Measurements from ENCODE around the gene DNAJC7. TPM values are rescaled to one million over a fixed set of nuclear protein-coding genes. Genes with fewer than 3 reads are reported as not detected.

The DNAJC7 gene
- total and polyA plus RNA-seq, 9 of the 15 experiments (the other 6 are each of a cell fraction or from before 2014, with no cell fraction given), result 85.8 to 262 (median 157) TPM

- TF ChIP-seq GTF2F1 (IDR thresholded peaks at IDR 0.05; ENCODE audit: low read depth, low read length), result no peak; the same call in 1 of the 2 replicates
- TF ChIP-seq OTX1 (CRISPR knock-in tag; IDR thresholded peaks at IDR 0.05), result no peak
- TF ChIP-seq, protein P1, sequence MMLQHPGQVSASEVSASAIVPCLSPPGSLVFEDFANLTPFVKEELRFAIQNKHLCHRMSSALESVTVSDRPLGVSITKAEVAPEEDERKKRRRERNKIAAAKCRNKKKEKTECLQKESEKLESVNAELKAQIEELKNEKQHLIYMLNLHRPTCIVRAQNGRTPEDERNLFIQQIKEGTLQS (IDR thresholded peaks at IDR 0.05), result peak; percentile 74
- TF ChIP-seq, protein P1 (CRISPR knock-in tag; conservative IDR thresholded peaks at IDR 0.05), result 0 out of 2 replicates have a peak, but pooled peaks have one; percentile 56
- TF ChIP-seq, protein P2, sequence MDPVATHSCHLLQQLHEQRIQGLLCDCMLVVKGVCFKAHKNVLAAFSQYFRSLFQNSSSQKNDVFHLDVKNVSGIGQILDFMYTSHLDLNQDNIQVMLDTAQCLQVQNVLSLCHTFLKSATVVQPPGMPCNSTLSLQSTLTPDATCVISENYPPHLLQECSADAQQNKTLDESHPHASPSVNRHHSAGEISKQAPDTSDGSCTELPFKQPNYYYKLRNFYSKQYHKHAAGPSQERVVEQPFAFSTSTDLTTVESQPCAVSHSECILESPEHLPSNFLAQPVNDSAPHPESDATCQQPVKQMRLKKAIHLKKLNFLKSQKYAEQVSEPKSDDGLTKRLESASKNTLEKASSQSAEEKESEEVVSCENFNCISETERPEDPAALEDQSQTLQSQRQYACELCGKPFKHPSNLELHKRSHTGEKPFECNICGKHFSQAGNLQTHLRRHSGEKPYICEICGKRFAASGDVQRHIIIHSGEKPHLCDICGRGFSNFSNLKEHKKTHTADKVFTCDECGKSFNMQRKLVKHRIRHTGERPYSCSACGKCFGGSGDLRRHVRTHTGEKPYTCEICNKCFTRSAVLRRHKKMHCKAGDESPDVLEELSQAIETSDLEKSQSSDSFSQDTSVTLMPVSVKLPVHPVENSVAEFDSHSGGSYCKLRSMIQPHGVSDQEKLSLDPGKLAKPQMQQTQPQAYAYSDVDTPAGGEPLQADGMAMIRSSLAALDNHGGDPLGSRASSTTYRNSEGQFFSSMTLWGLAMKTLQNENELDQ (CRISPR knock-in tag; IDR thresholded peaks at IDR 0.05; ENCODE audit: borderline replicate concordance), result no peak
- TF ChIP-seq TEAD1 (CRISPR knock-in tag; IDR thresholded peaks at IDR 0.05), result no peak
- no peak for TF ChIP-seq HDGF (IDR thresholded peaks at IDR 0.05)
- TF ChIP-seq ZNF274 (IDR thresholded peaks at IDR 0.05; ENCODE audit: borderline replicate concordance, low read depth, low read length), result no peak
- peak; percentile 28; the same call in 1 of the 2 replicates for TF ChIP-seq NKRF (IDR thresholded peaks at IDR 0.05; ENCODE audit: borderline replicate concordance)
- TF ChIP-seq, protein P3, sequence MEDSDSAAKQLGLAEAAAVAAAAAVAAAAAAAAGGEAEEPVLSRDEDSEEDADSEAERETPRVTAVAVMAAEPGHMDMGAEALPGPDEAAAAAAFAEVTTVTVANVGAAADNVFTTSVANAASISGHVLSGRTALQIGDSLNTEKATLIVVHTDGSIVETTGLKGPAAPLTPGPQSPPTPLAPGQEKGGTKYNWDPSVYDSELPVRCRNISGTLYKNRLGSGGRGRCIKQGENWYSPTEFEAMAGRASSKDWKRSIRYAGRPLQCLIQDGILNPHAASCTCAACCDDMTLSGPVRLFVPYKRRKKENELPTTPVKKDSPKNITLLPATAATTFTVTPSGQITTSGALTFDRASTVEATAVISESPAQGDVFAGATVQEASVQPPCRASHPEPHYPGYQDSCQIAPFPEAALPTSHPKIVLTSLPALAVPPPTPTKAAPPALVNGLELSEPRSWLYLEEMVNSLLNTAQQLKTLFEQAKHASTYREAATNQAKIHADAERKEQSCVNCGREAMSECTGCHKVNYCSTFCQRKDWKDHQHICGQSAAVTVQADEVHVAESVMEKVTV (CRISPR knock-in tag; IDR thresholded peaks at IDR 0.05), result no peak
- TF ChIP-seq, protein P4, sequence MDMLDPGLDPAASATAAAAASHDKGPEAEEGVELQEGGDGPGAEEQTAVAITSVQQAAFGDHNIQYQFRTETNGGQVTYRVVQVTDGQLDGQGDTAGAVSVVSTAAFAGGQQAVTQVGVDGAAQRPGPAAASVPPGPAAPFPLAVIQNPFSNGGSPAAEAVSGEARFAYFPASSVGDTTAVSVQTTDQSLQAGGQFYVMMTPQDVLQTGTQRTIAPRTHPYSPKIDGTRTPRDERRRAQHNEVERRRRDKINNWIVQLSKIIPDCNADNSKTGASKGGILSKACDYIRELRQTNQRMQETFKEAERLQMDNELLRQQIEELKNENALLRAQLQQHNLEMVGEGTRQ (CRISPR knock-in tag; IDR thresholded peaks at IDR 0.05), result no peak
- TF ChIP-seq KDM5B (IDR thresholded peaks at IDR 0.05; ENCODE audit: insufficient replicate concordance, low read depth, low read length), result peak; percentile 87
- peak; percentile 48; the same call in 1 of the 2 replicates for TF ChIP-seq ARID1B (IDR thresholded peaks at IDR 0.05)
- TF ChIP-seq, protein P5, sequence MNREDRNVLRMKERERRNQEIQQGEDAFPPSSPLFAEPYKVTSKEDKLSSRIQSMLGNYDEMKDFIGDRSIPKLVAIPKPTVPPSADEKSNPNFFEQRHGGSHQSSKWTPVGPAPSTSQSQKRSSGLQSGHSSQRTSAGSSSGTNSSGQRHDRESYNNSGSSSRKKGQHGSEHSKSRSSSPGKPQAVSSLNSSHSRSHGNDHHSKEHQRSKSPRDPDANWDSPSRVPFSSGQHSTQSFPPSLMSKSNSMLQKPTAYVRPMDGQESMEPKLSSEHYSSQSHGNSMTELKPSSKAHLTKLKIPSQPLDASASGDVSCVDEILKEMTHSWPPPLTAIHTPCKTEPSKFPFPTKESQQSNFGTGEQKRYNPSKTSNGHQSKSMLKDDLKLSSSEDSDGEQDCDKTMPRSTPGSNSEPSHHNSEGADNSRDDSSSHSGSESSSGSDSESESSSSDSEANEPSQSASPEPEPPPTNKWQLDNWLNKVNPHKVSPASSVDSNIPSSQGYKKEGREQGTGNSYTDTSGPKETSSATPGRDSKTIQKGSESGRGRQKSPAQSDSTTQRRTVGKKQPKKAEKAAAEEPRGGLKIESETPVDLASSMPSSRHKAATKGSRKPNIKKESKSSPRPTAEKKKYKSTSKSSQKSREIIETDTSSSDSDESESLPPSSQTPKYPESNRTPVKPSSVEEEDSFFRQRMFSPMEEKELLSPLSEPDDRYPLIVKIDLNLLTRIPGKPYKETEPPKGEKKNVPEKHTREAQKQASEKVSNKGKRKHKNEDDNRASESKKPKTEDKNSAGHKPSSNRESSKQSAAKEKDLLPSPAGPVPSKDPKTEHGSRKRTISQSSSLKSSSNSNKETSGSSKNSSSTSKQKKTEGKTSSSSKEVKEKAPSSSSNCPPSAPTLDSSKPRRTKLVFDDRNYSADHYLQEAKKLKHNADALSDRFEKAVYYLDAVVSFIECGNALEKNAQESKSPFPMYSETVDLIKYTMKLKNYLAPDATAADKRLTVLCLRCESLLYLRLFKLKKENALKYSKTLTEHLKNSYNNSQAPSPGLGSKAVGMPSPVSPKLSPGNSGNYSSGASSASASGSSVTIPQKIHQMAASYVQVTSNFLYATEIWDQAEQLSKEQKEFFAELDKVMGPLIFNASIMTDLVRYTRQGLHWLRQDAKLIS (CRISPR knock-in tag; IDR thresholded peaks at IDR 0.05), result peak; percentile 29; the same call in 1 of the 2 replicates
Measured at GRCh38 chr17:41930009-41930832, 87.0 kb downstream of the DNAJC7 start, which contains the start of gene ODAD4 (continued).
